G401.6 (cell line): Measurements from ENCODE around the gene PKDCC.

Source experiments
- FAIRE-seq: peaks from 2 replicates; lab custom pipeline; 2012; peaks lifted over from hg19 to GRCh38; lab: Jason Lieb, UNC

Gene PKDCC

GRCh38 chr2:42050010-42050702, 2.3 kb downstream of the PKDCC start:
- no peak for FAIRE-seq

GRCh38 chr2:42050703-42051542, 3.1 kb downstream of the PKDCC start:
- FAIRE-seq: no peak

- FAIRE-seq: no peak
Measured at GRCh38 chr2:42051543-42052235, 3.9 kb downstream of the PKDCC start.

- no peak for FAIRE-seq
Measured at GRCh38 chr2:42052702-42053481, 5.1 kb downstream of the PKDCC start.

GRCh38 chr2:42053482-42053790, 5.6 kb downstream of the PKDCC start:
- no peak for FAIRE-seq

- FAIRE-seq: no peak
Measured at GRCh38 chr2:42053791-42054701, 6.2 kb downstream of the PKDCC start.

- no peak for FAIRE-seq
Measured at GRCh38 chr2:42054714-42055430, 7.1 kb downstream of the PKDCC start.

GRCh38 chr2:42055573-42056514, 8.0 kb downstream of the PKDCC start:
- FAIRE-seq: no peak

GRCh38 chr2:42057159-42057901, 9.5 kb downstream of the PKDCC start:
- FAIRE-seq: no peak

- no peak for FAIRE-seq
Measured at GRCh38 chr2:42057902-42058450, 10.2 kb downstream of the PKDCC start.

- no peak for FAIRE-seq
Measured at GRCh38 chr2:42059261-42059898, 11.6 kb downstream of the PKDCC start.

GRCh38 chr2:42060028-42060427, 12.2 kb downstream of the PKDCC start:
- FAIRE-seq: no peak

GRCh38 chr2:42060718-42061619, 13.1 kb downstream of the PKDCC start:
- FAIRE-seq: no peak

GRCh38 chr2:42061839-42062238, 14.0 kb downstream of the PKDCC start:
- no peak for FAIRE-seq

GRCh38 chr2:42063431-42064171, 15.8 kb downstream of the PKDCC start:
- FAIRE-seq: no peak

- no peak for FAIRE-seq
Measured at GRCh38 chr2:42064417-42064942, 16.7 kb downstream of the PKDCC start.
